ENCODE measurements around the gene STC2. TPM values are rescaled to one million over a fixed set of nuclear protein-coding genes. Genes with fewer than 3 reads are reported as not detected.
A peak's percentile ranks its signal among the peaks of the same experiment; 100 is the strongest.

The STC2 gene
- total and polyA plus RNA-seq, 10 donors = 0.80 to 71.6 (median 16.8) TPM

GRCh38 chr5:173328844-173329490, 753 bp upstream of the STC2 start:
- peaks cover 9 to 58% (median 40%) of the 10 kb centered on the region in 6 donors for H3K4me1 ChIP-seq
- intact Hi-C loops (cut with DNase I; ENCODE audit: low total_unique reads) = no loop called here
- no peaks in the 10 kb centered on the region for H3K36me3 ChIP-seq
- TF ChIP-seq POLR2A (IDR thresholded peaks at IDR 0.05) (no peak), POLR2AphosphoS5 (IDR thresholded peaks at IDR 0.05) (no peak), CTCF (IDR thresholded peaks at IDR 0.05 in 8 of 11, conservative IDR thresholded peaks at IDR 0.05 in 3 of 11) (no peak)
- DNase-seq = no peak
- 2 to 5% (median 3%) methylated on average over 29 of the region's 29 CpGs for WGBS, 5 donors
- peak overlapping the region in 7 of 8 donors; percentile 33 to 63 (median 39) for H3K4me3 ChIP-seq
- peaks cover 0 to 99% (median 66%) of the 10 kb centered on the region in 7 donors for H3K27me3 ChIP-seq (replicated peaks in 1 of 7)
- no peaks in the 10 kb centered on the region for H3K9me3 ChIP-seq
- peak overlapping the region in 6 of 8 donors; percentile 63 to 80 (median 74) for H3K27ac ChIP-seq

DNA sequence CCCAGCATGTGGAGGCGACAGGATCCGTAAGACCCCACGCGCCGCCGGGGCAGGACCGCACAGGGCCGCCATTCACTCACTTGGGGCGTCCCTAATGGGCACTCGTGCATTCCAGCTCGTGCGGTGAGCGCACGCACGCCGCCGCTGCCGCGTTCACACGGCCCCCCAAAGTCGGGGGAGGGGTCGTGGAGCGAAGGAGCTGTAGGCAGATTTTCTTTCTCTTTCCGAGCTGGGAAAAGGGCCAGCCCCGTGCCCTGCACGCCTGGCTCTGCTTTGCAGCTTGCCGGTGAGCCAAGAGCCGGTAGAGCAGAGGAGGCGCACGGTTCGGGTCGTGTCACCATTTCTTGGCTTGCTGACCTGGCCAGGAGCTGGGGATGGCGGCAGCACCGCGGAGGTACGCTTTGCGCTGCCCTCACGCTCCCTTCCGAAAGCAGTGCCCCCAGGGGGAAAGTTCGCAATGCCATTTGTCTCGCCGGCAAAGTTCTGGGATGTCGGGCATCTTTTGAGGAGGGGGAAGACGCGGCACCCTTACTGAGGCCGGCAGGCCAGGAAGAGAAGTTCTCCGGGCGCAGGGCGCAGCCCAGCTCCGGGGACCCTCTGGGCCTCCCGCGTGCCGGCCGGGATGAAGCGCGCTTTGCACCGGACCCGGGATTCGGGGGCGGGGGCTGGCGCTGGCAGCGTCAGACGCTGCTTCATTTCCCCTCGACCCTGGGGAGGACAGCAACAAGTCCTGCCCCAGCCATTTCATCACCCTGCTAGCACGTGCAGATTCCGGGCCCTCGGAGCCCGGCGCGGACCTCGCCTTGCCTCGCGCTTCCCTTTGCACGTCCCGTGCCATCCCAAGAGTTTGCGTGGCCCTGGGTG, 898 bp downstream of the STC2 start:
- H3K4me3 ChIP-seq = peak overlapping the region; percentile 13 to 63 (median 38)
- no peaks in the 10 kb centered on the region for H3K36me3 ChIP-seq
- WGBS, 5 donors = 1 to 5% (median 2%) methylated on average over 20 to 76 of the region's 76 CpGs
- intact Hi-C loops (cut with DNase I; ENCODE audit: low total_unique reads) = no loop called here
- peak overlapping the region in 7 of 8 donors; percentile 63 to 80 (median 74) for H3K27ac ChIP-seq
- TF ChIP-seq POLR2AphosphoS5 (IDR thresholded peaks at IDR 0.05) = peak in 1 of 3 donors; percentile 54
- TF ChIP-seq POLR2A (IDR thresholded peaks at IDR 0.05) = no peak
- no peak for TF ChIP-seq CTCF (IDR thresholded peaks at IDR 0.05 in 8 of 11, conservative IDR thresholded peaks at IDR 0.05 in 3 of 11)
- H3K4me1 ChIP-seq = peaks cover 9 to 73% (median 47%) of the 10 kb centered on the region in 6 donors
- H3K27me3 ChIP-seq (replicated peaks in 1 of 7) = peaks cover 0 to 100% (median 62%) of the 10 kb centered on the region in 7 donors
- no peaks in the 10 kb centered on the region for H3K9me3 ChIP-seq
- peak; percentile 60 for DNase-seq

GRCh38 chr5:173326501-173326960, 1.7 kb downstream of the STC2 start:
- H3K9me3 ChIP-seq = no peaks in the 10 kb centered on the region
- DNase-seq = peak; percentile 44
- peaks cover 9 to 69% (median 47%) of the 10 kb centered on the region in 6 donors for H3K4me1 ChIP-seq
- intact Hi-C loops (cut with DNase I; ENCODE audit: low total_unique reads) = no loop called here
- TF ChIP-seq CTCF (IDR thresholded peaks at IDR 0.05 in 8 of 11, conservative IDR thresholded peaks at IDR 0.05 in 3 of 11) (no peak), POLR2AphosphoS5 (IDR thresholded peaks at IDR 0.05) (peak in 2 of 3 donors; percentile 33 to 37)
- no peaks in the 10 kb centered on the region for H3K36me3 ChIP-seq
- peak overlapping the region in 7 of 8 donors; percentile 63 to 80 (median 74) for H3K27ac ChIP-seq
- WGBS, 5 donors = 13 to 20% (median 15%) methylated on average over 15 of the region's 15 CpGs
- H3K27me3 ChIP-seq (replicated peaks in 1 of 7) = peaks cover 0 to 98% (median 60%) of the 10 kb centered on the region in 7 donors
- peak overlapping the region in 7 of 8 donors; percentile 33 to 63 (median 39) for H3K4me3 ChIP-seq
